HG02970 (cell line): ENCODE measurements around the gene BFAR.
"Not testable (repeated sequence)": the region's sequence is repeated elsewhere in the genome, so short reads cannot be mapped to it uniquely, and the experiment has no call there.

Source experiments
- ATAC-seq: cut with Tn5 transposase; IDR thresholded peaks from one replicate; pipeline ENCODE4 v1.9.1; 2021; ENCODE audit warnings: mild to moderate bottlenecking, moderate library complexity, moderate number of reproducible peaks; ENCODE audit not compliant: unreplicated experiment, low FRiP score

The BFAR gene

GRCh38 chr16:14635395-14636165, 2.8 kb downstream of the BFAR start:
- ATAC-seq: no peak

GRCh38 chr16:14636179-14636950, 3.6 kb downstream of the BFAR start:
- ATAC-seq: not testable (repeated sequence)

- not testable (repeated sequence) for ATAC-seq
Observed at GRCh38 chr16:14636951-14637240, 4.1 kb downstream of the BFAR start.

- ATAC-seq: no peak
Observed at GRCh38 chr16:14640538-14640937, 7.8 kb downstream of the BFAR start.

GRCh38 chr16:14641206-14641605, 8.5 kb downstream of the BFAR start:
- ATAC-seq: no peak

- ATAC-seq: no peak
Observed at GRCh38 chr16:14641926-14642325, 9.2 kb downstream of the BFAR start.

- ATAC-seq: no peak
Observed at GRCh38 chr16:14649816-14650215, 17.1 kb downstream of the BFAR start.

GRCh38 chr16:14650629-14651028, 17.9 kb downstream of the BFAR start:
- no peak for ATAC-seq

- no peak for ATAC-seq
Observed at GRCh38 chr16:14652726-14653125, 20.0 kb downstream of the BFAR start.

GRCh38 chr16:14658063-14658462, 25.3 kb downstream of the BFAR start:
- ATAC-seq: no peak

- no peak for ATAC-seq
Observed at GRCh38 chr16:14667347-14668266, 34.9 kb downstream of the BFAR start.

- no peak for ATAC-seq
Observed at GRCh38 chr16:14668556-14669223, 35.9 kb downstream of the BFAR start.

- ATAC-seq: no peak
Observed at GRCh38 chr16:14669776-14670175, 37.0 kb downstream of the BFAR start.

GRCh38 chr16:14672403-14672971, 39.7 kb downstream of the BFAR start:
- ATAC-seq: no peak

- no peak for ATAC-seq
Observed at GRCh38 chr16:14676633-14677032, 43.9 kb downstream of the BFAR start.

- no peak for ATAC-seq
Observed at GRCh38 chr16:14677627-14678026, 44.9 kb downstream of the BFAR start.

- ATAC-seq: no peak
Observed at GRCh38 chr16:14678748-14679497, 46.2 kb downstream of the BFAR start.

- ATAC-seq: not testable (repeated sequence)
Observed at GRCh38 chr16:14680396-14680795, 47.6 kb downstream of the BFAR start.

- no peak for ATAC-seq
Observed at GRCh38 chr16:14681115-14681514, 48.4 kb downstream of the BFAR start.
